ENCODE measurements around the gene CLCN2.

DNA sequence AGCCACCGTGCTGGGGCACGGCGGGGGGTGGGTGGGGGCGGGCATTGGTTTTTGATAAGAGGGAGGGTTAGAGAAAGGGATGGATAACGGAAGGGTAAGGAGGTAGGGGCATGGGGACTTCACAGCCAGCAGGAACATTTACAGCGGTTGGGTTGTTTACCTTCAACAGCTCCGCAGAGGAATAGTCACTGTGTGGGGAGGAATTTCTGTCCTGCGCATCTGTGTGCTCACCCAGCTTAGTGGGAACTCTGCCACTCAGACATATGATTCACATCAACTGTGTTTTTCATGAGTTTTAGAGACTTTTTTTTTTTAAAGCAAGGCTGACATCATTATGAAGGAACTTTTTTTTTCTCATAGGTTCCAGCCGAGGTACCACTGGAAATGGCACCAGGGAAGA lies 38.0 kb upstream of the CLCN2 start:
- TF ChIP-seq POLR2A (IDR thresholded peaks at IDR 0.05; ENCODE audit: low read depth, low read length) (no peak), TAF1 (IDR thresholded peaks at IDR 0.05; ENCODE audit: borderline replicate concordance, low read depth, low read length) (no peak)
